B cell (primary cell): ENCODE measurements around the gene LENG9. TPM values are rescaled to one million over a fixed set of nuclear protein-coding genes. Genes with fewer than 3 reads are reported as not detected.

Experiments used
- ATAC-seq: fragments of 200-7000 bp; cut with Tn5 transposase; one replicate; pipeline ENCODE4 v1.10.0; 2021; ENCODE audit warnings: low read depth, mild to moderate bottlenecking, moderate number of reproducible peaks, moderate library complexity
- CTCF ChIA-PET: fragments of 350-600 bp; sonication (Branson Sonifier 250); formaldehyde crosslinking; loops from one replicate; lab custom pipeline; 2021; ENCODE audit warnings: antibody characterized with exemption, inconsistent platforms; lab: Charles Lee
- POLR2A ChIA-PET: fragments of 350-600 bp; sonication (Branson Sonifier 250); formaldehyde crosslinking; loops from one replicate; lab custom pipeline; 2021; ENCODE audit warnings: antibody characterized with exemption; lab: Charles Lee
- DNase-seq: peaks from one replicate; pipeline ENCODE4 v3.0.0; 2013
- H2AFZ ChIP-seq: 2 replicates; pipeline ENCODE4 v1.6.1; 2012; ENCODE audit warnings: mild to moderate bottlenecking, low read depth, low read length; ENCODE audit not compliant: insufficient read depth, poor library complexity, severe bottlenecking
- H3K27ac ChIP-seq, 2 donors: 1 replicate in 1 of 2; 2 replicates in 1 of 2; pipeline ENCODE4 v1.5.1; 2012 to 2013; ENCODE audit warnings: low read length in 2 of 2, mild to moderate bottlenecking in 2 of 2, moderate library complexity in 1 of 2
- H3K27me3 ChIP-seq, 4 experiments: fragments of 200-600 bp in 1 of 4; sonication (generic) in 1 of 4; replicated peaks in 1 of 4; 1 replicate in 2 of 4; 2 replicates in 2 of 4; pipeline versions ENCODE4 v1.6.1 to v1.7.0; 2013 to 2016; ENCODE audit warnings: low read length in 3 of 4, mild to moderate bottlenecking in 2 of 4, mixed read lengths in 1 of 4, moderate library complexity in 1 of 4; ENCODE audit not compliant: insufficient read depth in 4 of 4, control insufficient read depth in 3 of 4; ENCODE audit errors: control extremely low read depth in 1 of 4
- H3K36me3 ChIP-seq, 2 experiments: replicated peaks in 1 of 2; 1 replicate in 1 of 2; 2 replicates in 1 of 2; pipeline versions ENCODE4 v1.6.1 to v1.7.1; 2013; ENCODE audit warnings: low read length in 1 of 2; ENCODE audit not compliant: insufficient read depth in 2 of 2, control insufficient read depth in 1 of 2; ENCODE audit errors: control extremely low read depth in 1 of 2, extremely low read depth in 1 of 2
- H3K4me1 ChIP-seq, 2 donors: fragments of 200-600 bp in 1 of 2; sonication (generic) in 1 of 2; 1 replicate in 1 of 2; 2 replicates in 1 of 2; pipeline versions ENCODE4 v1.5.1 to v1.6.1; 2013 to 2017; ENCODE audit warnings: low read length in 2 of 2; ENCODE audit not compliant: control insufficient read depth in 2 of 2, insufficient read depth in 2 of 2
- H3K4me2 ChIP-seq: replicated peaks from 2 replicates; pipeline ENCODE3; 2012; ENCODE audit warnings: mild to moderate bottlenecking, low read depth, low read length; ENCODE audit not compliant: poor library complexity, severe bottlenecking
- H3K4me3 ChIP-seq, 5 experiments: fragments of 200-600 bp in 1 of 5; sonication (generic) in 1 of 5; 1 replicate in 3 of 5; 2 replicates in 2 of 5; pipeline versions ENCODE4 v1.5.1 to v1.7.0; 2011 to 2016; ENCODE audit warnings: low read length in 4 of 5, mild to moderate bottlenecking in 4 of 5, low read depth in 2 of 5, control low read depth in 1 of 5, moderate library complexity in 1 of 5; ENCODE audit not compliant: insufficient read depth in 1 of 5; ENCODE audit errors: control extremely low read depth in 1 of 5, extremely low read depth in 1 of 5
- H3K79me2 ChIP-seq: fragments of 200-600 bp; sonication (generic); one replicate; pipeline ENCODE4 v1.6.0; 2016; ENCODE audit warnings: low read length; ENCODE audit not compliant: control insufficient read depth, insufficient read depth
- H3K9ac ChIP-seq: fragments of 200-600 bp; sonication (generic); 2 replicates; pipeline ENCODE4 v1.6.1; 2017; ENCODE audit warnings: mild to moderate bottlenecking, low read length, moderate library complexity
- H3K9me3 ChIP-seq, 3 donors: one replicate each; pipeline versions ENCODE4 v1.6.1 to v1.7.1; 2013; ENCODE audit warnings: low read length in 2 of 3; ENCODE audit not compliant: control insufficient read depth in 2 of 3, insufficient read depth in 1 of 3; ENCODE audit errors: control extremely low read depth in 1 of 3
- H4K20me1 ChIP-seq: 2 replicates; pipeline ENCODE4 v1.6.0; 2012; ENCODE audit warnings: mild to moderate bottlenecking, low read length; ENCODE audit not compliant: insufficient read depth, control insufficient read depth, poor library complexity, severe bottlenecking
- H3K27ac Mint-ChIP-seq: one replicate; pipeline ENCODE4 v1.8.0; 2021; ENCODE audit warnings: mixed read lengths
- H3K27me3 Mint-ChIP-seq: one replicate; pipeline ENCODE4 v1.8.0; 2021; ENCODE audit warnings: mixed read lengths
- H3K4me1 Mint-ChIP-seq: one replicate; pipeline ENCODE4 v1.8.0; 2021; ENCODE audit warnings: mixed read lengths
- H3K4me3 Mint-ChIP-seq: one replicate; pipeline ENCODE4 v1.8.0; 2021; ENCODE audit warnings: mixed read lengths
- H3K9me3 Mint-ChIP-seq: one replicate; pipeline ENCODE4 v1.8.0; 2022; ENCODE audit warnings: mixed read lengths; ENCODE audit not compliant: insufficient read depth
- CTCF ChIP-seq: fragments of 200-600 bp; IDR thresholded peaks from one replicate; pipeline ENCODE4 v1.8.0; 2022; ENCODE audit warnings: antibody characterized with exemption, mild to moderate bottlenecking
- EZH2 ChIP-seq: IDR thresholded peaks from 2 replicates; pipeline ENCODE4 v1.6.1; 2012; ENCODE audit warnings: borderline replicate concordance, low read depth, mild to moderate bottlenecking, moderate library complexity, low read length; ENCODE audit not compliant: insufficient read depth, poor library complexity, severe bottlenecking
- WGBS: methylation state at CpG from one replicate; pipeline ENCODE4 v1.1.5; 2013; ENCODE audit warnings: missing lambda C conversion rate; ENCODE audit not compliant: insufficient coverage; 5-methylcytosine and 5-hydroxymethylcytosine counted together
- intact Hi-C: fragments of 100-400 bp; cut with micrococcal nuclease; formaldehyde crosslinking; loops from one replicate; pipeline ENCODE4 v1.10.0; 2022
- polyA plus RNA-seq: library from polyadenylated mRNA; depleted of rRNA; stranded (reverse); fragments of >200 nt; gene quantifications from 2 replicates; pipeline ENCODE4 v1.2.3, GENCODE V29; 2012
- total RNA-seq, 2 donors: library from RNA; stranded (reverse); fragments of 120-200 nt in 1 of 2; gene quantifications; 1 replicate in 1 of 2; 2 replicates in 1 of 2; pipeline versions ENCODE4 v1.2.3 to v1.2.4, GENCODE V29; 2013 to 2022

LENG9 gene
- total and polyA plus RNA-seq, 2 donors (not counting 1 experiment from before 2014, with no cell fraction given): 4.6 to 6.6 TPM

GRCh38 chr19:54458648-54459281, 4.8 kb downstream of the LENG9 start:
- Histone ChIP-seq H3K27me3 (no peaks in the 10 kb centered on the region), H3K27ac (no peak overlapping the region), H3K4me1 (peaks cover 8 to 17% of the 10 kb centered on the region in 2 donors), H3K9me3 (peaks cover 0 to 4% (median 0%) of the 10 kb centered on the region in 3 donors), H3K9ac (no peak overlapping the region), H3K4me2 (no peak overlapping the region), H4K20me1 (peaks cover 91% of the 10 kb centered on the region), H3K79me2 (peaks cover 56% of the 10 kb centered on the region), H2AFZ (no peak overlapping the region), H3K4me3 (no peak overlapping the region), H3K36me3 (peaks cover 0 to 79% of the 10 kb centered on the region in 2 experiments)
- ChIA-PET POLR2A (no interaction called here), CTCF (interaction anchor here (0.5 kb wide), 1 partner anchor 839 kb away, joined by 3 read pairs; no protein-coding TSS in a partner anchor)
- Mint-ChIP-seq H3K4me3 (no peak overlapping the region), H3K27ac (no peak overlapping the region), H3K9me3 (no peaks in the 10 kb centered on the region), H3K27me3 (no peaks in the 10 kb centered on the region), H3K4me1 (peaks cover 14% of the 10 kb centered on the region)
- WGBS: 96% methylated on average over 11 of the region's 11 CpGs
- intact Hi-C loops: no loop called here
- DNase-seq: no peak
- TF ChIP-seq EZH2 (no peak), CTCF (no peak)
- no peak for ATAC-seq
